Measurements from ENCODE around the gene ZNF488.

Gene ZNF488

GRCh38 chr10:47351899-47352815 is 31.9 kb downstream of the ZNF488 start:
- in situ Hi-C loops (cut with HindIII; ENCODE audit: low sequenced_read_pairs) = no loop called here
- DNase-seq (ENCODE audit: low read depth) = no peak
- no peak for TF ChIP-seq CTCF (IDR thresholded peaks at IDR 0.05; ENCODE audit: low read depth, low read length, missing control alignments)
- no peak overlapping the region for H3K4me3 ChIP-seq (ENCODE audit: low read depth, low read length)

DNA sequence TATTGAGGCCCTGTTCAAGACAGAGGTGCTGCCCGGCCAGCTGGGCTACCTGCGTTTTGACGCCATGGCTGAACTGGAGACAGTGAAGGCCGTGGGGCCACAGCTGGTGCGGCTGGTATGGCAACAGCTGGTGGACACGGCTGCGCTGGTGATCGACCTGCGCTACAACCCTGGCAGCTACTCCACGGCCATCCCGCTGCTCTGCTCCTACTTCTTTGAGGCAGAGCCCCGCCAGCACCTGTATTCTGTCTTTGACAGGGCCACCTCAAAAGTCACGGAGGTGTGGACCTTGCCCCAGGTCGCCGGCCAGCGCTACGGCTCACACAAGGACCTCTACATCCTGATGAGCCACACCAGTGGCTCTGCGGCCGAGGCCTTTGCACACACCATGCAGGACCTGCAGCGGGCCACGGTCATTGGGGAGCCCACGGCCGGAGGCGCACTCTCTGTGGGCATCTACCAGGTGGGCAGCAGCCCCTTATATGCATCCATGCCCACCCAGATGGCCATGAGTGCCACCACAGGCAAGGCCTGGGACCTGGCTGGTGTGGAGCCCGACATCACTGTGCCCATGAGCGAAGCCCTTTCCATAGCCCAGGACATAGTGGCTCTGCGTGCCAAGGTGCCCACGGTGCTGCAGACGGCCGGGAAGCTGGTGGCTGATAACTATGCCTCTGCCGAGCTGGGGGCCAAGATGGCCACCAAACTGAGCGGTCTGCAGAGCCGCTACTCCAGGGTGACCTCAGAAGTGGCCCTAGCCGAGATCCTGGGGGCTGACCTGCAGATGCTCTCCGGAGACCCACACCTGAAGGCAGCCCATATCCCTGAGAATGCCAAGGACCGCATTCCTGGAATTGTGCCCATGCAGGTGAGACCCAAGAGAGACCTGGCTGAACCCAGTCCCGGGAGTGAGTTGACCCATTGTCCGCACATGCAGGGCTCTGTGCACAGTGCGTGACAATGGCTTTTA is 33.1 kb downstream of the ZNF488 start:
- DNase-seq (ENCODE audit: low read depth) = no peak
- no peak for TF ChIP-seq CTCF (IDR thresholded peaks at IDR 0.05; ENCODE audit: low read depth, low read length, missing control alignments)
- in situ Hi-C loops (cut with HindIII; ENCODE audit: low sequenced_read_pairs) = no loop called here
- H3K4me3 ChIP-seq (ENCODE audit: low read depth, low read length) = no peak overlapping the region

DNA sequence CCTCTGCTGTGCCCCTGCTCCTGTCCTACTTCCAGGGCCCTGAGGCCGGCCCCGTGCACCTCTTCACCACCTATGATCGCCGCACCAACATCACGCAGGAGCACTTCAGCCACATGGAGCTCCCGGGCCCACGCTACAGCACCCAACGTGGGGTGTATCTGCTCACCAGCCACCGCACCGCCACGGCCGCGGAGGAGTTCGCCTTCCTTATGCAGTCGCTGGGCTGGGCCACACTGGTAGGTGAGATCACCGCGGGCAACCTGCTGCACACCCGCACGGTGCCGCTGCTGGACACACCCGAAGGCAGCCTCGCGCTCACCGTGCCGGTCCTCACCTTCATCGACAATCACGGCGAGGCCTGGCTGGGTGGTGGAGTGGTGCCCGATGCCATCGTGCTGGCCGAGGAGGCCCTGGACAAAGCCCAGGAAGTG is 34.1 kb downstream of the ZNF488 start:
- no peak overlapping the region for H3K4me3 ChIP-seq (ENCODE audit: low read depth, low read length)
- TF ChIP-seq CTCF (IDR thresholded peaks at IDR 0.05; ENCODE audit: low read depth, low read length, missing control alignments) = no peak
- no peak for DNase-seq (ENCODE audit: low read depth)
- in situ Hi-C loops (cut with HindIII; ENCODE audit: low sequenced_read_pairs) = no loop called here

DNA sequence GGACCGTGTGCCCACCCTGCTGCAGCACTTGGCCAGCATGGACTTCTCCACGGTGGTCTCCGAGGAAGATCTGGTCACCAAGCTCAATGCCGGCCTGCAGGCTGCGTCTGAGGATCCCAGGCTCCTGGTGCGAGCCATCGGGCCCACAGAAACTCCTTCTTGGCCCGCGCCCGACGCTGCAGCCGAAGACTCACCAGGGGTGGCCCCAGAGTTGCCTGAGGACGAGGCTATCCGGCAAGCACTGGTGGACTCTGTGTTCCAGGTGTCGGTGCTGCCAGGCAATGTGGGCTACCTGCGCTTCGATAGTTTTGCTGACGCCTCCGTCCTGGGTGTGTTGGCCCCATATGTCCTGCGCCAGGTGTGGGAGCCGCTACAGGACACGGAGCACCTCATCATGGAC is 34.6 kb downstream of the ZNF488 start:
- no peak overlapping the region for H3K4me3 ChIP-seq (ENCODE audit: low read depth, low read length)
- no peak for DNase-seq (ENCODE audit: low read depth)
- no peak for TF ChIP-seq CTCF (IDR thresholded peaks at IDR 0.05; ENCODE audit: low read depth, low read length, missing control alignments)
- in situ Hi-C loops (cut with HindIII; ENCODE audit: low sequenced_read_pairs) = no loop called here

DNA sequence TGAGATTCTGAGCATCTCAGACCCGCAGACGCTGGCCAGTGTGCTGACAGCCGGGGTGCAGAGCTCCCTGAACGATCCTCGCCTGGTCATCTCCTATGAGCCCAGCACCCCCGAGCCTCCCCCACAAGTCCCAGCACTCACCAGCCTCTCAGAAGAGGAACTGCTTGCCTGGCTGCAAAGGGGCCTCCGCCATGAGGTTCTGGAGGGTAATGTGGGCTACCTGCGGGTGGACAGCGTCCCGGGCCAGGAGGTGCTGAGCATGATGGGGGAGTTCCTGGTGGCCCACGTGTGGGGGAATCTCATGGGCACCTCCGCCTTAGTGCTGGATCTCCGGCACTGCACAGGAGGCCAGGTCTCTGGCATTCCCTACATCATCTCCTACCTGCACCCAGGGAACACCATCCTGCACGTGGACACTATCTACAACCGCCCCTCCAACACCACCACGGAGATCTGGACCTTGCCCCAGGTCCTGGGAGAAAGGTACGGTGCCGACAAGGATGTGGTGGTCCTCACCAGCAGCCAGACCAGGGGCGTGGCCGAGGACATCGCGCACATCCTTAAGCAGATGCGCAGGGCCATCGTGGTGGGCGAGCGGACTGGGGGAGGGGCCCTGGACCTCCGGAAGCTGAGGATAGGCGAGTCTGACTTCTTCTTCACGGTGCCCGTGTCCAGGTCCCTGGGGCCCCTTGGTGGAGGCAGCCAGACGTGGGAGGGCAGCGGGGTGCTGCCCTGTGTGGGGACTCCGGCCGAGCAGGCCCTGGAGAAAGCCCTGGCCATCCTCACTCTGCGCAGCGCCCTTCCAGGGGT is 35.2 kb downstream of the ZNF488 start:
- TF ChIP-seq CTCF (IDR thresholded peaks at IDR 0.05; ENCODE audit: low read depth, low read length, missing control alignments) = no peak
- no peak for DNase-seq (ENCODE audit: low read depth)
- in situ Hi-C loops (cut with HindIII; ENCODE audit: low sequenced_read_pairs) = no loop called here
- H3K4me3 ChIP-seq (ENCODE audit: low read depth, low read length) = no peak overlapping the region
